GM21528 (cell line): Measurements from ENCODE around the gene ZNF785.
"Not testable (repeated sequence)": the region's sequence is repeated elsewhere in the genome, so short reads cannot be mapped to it uniquely, and the experiment has no call there.

Experiments used
- ATAC-seq: cut with Tn5 transposase; IDR thresholded peaks from one replicate; pipeline ENCODE4 v1.9.1; 2021; ENCODE audit warnings: mild to moderate bottlenecking, moderate library complexity; ENCODE audit not compliant: unreplicated experiment, low FRiP score

The ZNF785 gene

GRCh38 chr16:30585400-30586191 is at the start of gene ZNF785:
TSS of gene ZNF785 (minus strand) at chr16:30585697. CDS start at chr16:30585611, 86 bp downstream.
- peak; percentile 90 for ATAC-seq

DNA sequence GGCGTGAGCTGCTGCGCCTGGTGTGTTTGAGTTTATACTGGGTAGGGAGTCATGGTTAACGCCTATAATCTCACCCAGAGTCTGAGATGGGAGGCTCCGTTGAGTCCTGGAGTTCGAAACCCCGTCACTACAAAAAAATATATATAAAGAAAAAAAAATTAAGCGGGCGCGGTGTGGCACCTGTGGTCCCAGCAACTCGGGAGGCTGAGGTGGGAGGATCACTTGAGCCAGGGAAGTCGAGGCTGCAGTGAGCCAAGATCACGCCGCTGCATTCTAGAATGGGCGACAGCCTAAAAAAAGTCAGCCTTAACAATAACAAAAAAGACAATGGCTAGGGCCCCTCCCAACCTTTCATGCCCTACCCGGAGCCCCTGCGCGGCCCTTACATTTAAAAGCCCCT is 48.0 kb upstream of the ZNF785 start:
- ATAC-seq = no peak

DNA sequence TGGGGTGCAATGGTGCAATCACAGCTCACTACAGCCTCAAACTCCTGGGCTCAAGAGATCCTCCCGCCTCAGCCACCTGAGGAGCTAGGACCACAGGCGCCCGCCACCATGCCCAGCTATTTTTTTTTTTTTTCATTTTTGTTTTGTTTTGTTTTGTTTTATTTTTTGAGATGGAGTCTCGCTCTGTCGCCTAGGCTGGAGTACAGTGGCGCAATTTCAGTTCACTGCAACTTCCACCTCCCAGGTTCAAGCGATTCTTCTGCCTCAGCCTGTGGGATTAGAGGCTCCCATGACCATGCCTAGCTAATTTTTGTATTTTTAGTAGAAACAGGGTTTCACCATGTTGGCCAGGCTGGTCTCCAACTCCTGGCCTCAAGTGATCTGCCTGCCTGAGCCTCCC is 47.0 kb upstream of the ZNF785 start:
- ATAC-seq = not testable (repeated sequence)

DNA sequence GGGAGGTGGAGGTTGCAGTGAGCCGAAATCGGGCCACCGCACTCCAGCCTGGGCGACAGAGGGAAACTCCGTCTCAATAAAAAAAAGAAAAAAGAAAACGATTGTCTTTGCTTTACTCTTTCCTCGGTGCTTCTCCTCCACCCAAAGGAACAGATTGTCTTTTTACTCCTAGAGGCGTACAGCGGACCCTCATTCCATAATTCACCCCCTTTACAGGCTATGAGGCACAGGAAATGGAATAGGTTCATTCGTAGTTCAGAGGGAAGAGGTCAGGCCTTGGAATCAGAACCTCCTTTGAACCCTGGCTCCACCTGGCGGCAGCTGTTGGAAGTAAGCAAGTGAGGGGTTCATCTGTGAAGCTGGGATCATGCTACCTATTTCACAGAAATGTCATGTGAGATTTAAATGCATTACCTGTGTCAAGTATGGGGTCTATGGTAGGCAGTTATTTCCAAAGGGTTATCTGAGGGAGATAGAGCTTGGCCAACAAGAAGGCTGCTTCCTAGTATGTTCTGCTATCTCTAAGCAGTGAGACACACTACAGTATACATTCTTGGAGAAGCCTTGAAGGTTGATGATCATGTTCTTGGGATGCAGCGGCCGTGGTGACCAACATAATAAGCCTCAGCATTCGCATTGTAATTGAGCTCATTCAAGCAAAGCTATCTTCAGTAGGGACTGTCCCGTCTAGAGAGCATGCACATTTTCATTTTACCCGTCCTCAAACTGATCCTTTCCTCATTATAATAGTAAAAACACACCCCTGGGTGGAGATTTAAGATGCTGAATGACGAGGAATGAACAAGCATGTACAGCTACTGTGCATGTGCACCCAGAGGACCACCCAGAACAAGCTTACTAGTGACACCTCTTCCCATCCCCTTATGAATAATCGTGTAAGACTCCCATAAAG is 43.4 kb upstream of the ZNF785 start:
- ATAC-seq = peak; percentile 55

- no peak for ATAC-seq
Observed at GRCh38 chr16:30626236-30626635, 40.7 kb upstream of the ZNF785 start.

- no peak for ATAC-seq
Observed at GRCh38 chr16:30623536-30624283, 38.2 kb upstream of the ZNF785 start.

DNA sequence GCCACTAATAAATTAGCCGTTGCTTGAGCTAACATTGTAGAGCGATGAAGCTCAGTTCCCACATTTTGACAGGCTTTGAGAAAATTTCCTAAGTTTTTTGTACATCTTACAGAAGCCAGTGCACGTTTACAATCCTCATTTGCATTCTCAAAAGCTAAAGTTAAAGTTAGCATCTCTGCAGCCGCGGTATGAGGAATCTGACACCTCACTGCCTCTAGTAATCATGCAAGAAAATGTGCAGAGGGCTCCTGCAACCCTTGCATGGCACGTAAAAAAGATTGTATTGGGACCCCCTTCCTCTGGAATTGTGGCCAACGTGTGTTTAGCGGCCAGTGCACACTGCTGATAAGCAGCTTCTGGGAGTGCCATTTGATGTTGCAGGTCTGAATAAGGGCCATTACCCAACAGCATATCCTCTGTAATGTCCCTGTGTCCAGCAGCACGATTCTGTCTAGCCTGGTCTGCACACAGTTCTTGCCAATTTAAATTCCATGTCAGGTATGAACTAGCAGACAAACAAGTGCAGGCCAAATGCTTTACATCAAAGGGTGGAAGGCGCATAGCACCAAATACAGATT is 37.0 kb upstream of the ZNF785 start:
- no peak for ATAC-seq

GRCh38 chr16:30621765-30622164 is 36.3 kb upstream of the ZNF785 start:
- ATAC-seq = no peak

DNA sequence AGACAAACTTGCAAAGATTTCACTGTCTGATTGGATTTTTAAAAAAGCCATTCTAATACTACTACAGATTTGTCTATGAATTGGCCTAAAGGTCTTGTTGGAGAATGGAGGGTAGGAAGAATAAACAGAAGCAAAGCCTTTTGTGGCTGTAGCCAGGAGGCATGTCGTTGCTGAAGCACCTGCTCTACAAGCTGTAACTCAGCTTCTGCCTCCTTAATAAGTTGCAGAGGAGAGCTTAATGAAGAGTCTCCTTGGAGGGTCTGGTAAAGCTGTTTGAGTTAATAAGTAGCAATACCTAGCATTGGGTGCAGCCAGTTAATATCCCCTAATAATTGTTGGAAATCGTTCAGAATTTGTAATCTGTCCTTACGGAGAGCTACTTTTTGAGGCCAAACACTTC is 34.7 kb upstream of the ZNF785 start:
- no peak for ATAC-seq

DNA sequence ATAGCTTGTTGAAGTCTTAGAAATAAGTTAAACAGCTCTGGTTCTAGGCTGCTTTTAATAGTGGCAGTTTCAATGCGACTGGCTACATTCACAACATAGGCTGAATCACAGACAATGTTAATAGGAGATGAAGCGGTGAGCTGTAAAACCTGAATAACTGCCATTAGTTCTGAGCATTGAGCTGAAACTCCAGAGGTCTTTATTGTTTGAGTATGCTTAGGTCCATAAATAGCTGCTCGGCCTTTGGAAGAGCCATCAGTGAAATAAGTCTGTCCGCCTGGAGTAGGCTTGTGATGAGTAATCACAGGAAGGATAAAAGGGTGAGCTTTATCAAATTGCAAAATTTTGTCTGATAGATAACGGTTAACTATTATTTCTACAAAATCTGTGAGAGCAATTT is 34.1 kb upstream of the ZNF785 start:
- ATAC-seq = no peak

GRCh38 chr16:30619202-30619601 is 33.7 kb upstream of the ZNF785 start:
- ATAC-seq = no peak

DNA sequence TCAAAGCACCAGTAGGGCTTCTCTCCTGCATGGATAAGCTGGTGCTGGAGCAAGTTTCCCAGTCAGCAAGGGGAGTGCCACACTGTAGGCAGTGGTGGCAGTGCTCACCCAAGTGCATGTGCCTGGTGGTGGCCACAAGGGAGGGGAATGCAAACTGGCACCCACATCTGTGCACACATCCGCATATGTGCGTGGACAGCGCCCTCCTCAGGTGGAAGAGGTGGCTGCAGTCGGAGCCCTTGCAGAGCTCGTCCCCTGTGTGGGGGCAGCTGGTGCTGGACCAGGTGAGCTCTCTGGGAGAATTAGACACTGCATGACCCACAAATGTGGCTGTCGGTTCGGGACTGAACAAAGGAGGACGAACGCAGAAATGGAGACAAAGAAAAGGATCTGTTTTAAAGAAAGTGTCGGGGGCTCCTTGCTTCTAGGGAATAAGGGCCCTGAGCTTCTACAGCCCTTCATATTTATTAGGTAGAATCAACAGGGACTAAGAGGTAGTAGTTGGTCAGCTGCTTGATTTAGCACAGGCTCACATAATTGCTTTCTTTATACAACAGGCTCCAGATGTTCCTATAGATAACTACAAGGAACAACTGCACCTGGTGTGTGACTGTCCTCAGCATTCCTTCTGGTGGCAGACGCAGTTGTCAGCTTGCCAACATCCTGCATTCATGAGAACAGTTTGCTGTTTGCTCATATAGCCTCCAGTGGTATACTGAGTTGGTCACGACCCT is 30.0 kb upstream of the ZNF785 start:
- ATAC-seq = no peak

GRCh38 chr16:30609926-30610839 is 24.7 kb upstream of the ZNF785 start, which contains the start of gene ZNF689:
TSS of gene ZNF689 (minus strand) at chr16:30610389. CDS start at chr16:30610041, 348 bp downstream.
- peak; percentile 79 for ATAC-seq

DNA sequence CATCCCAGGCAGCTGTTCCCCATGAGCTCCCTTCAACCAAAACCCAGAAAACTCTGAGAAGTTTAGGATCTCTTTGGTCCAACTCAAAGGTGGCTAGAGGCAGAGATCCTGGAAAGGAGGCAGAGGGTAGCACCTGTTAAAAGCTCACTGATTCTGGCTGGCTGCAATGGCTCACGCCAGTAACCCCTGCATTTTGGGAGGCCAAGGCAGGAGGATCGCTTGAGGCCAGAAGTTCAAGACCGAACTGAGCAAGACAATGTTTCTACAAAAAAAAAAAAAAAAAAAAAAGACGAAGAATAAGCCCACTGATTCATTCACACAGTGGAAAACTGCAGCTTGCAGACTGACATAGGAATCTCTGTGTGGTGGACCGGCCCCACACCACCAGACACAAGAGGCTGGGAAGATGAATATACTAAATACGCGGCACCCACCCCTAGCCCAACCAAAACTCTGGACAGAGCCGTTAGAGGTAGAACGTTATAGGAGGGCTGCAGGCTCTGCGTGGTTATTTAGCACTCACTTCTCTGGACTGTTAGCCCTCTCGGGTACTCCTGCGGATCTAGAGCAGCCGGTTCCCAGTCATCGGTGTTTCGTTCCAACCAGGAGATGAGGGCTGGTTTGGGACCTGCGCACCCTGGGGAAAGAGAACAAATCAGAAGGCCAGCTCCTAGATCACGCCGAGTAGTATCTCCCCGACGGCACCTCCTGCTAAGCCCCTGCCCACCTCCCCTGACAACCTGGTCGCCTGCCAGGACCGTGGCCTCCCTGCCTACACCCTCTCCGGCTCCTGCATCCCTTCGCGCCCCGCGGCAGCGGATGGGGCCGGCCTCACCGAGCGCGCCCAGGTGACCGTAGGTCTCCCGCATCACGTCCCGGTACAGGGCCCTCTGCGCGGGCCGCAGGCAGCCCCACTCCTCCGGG is 23.8 kb upstream of the ZNF785 start:
- ATAC-seq = peak; percentile 43

DNA sequence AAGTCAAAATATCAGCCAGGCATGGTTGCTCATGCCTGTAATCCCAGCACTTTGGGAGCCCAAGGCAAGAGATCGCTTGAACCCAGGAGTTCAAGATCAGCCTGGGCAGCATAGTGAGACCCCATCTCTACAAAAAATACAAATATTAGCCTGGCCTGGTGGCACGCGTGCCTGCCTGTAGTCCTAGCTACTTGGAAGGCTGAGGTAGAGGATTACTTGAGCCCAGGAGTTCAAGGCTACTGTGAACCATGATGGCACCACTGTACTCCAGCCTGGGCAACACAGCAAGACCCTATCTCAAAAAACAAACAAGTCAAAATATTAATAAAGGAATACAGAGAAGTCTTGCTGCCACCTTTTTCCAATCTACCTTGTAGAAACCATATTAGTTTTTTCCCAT is 20.5 kb upstream of the ZNF785 start:
- ATAC-seq = no peak

- no peak for ATAC-seq
Observed at GRCh38 chr16:30605158-30605557, 19.7 kb upstream of the ZNF785 start.

GRCh38 chr16:30604316-30604947 is 18.9 kb upstream of the ZNF785 start:
- ATAC-seq = no peak
